ENCODE measurements around the gene STK33. TPM values are rescaled to one million over a fixed set of nuclear protein-coding genes. Genes with fewer than 3 reads are reported as not detected.

The STK33 gene
- total and polyA plus RNA-seq, 12 donors = 6.9 to 37.9 (median 30.1) TPM

DNA sequence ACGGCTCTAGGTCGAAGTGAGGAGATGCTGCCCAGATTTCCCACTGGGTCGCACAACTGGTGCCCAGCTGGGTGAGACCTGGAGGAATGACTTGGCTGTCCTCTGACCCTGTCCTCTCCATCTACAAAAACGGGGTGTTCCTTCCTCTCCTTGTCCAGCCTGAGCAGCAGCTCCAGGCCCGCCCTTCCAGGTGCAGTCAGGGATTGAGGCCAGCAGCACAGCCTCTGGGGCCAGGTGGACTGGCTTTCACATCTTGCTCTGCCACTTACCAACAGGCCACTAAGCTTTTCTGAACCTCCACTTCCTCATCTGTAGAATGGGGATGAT, 238.6 kb downstream of the STK33 start:
- H3K4me3 ChIP-seq = no peak overlapping the region
- 84 to 87% methylated on average over 5 of the region's 5 CpGs for WGBS, 2 donors
- H3K4me1 ChIP-seq = peaks cover 0 to 4% (median 0%) of the 10 kb centered on the region in 9 donors
- no peaks in the 10 kb centered on the region for H3K9me3 ChIP-seq
- H3K36me3 ChIP-seq = no peaks in the 10 kb centered on the region
- intact Hi-C loops (cut with DNase I) = no loop called here
- H3K27me3 ChIP-seq = peaks cover 0 to 16% (median 6%) of the 10 kb centered on the region in 7 donors
- DNase-seq (no peak), ATAC-seq (no peak)
- no peak overlapping the region for H3K27ac ChIP-seq
- no peak for TF ChIP-seq CTCF (IDR thresholded peaks at IDR 0.05)

- Histone ChIP-seq H3K27ac (no peak overlapping the region), H3K4me3 (no peak overlapping the region)
Observed at GRCh38 chr11:8354622-8355415, 239.2 kb downstream of the STK33 start.

DNA sequence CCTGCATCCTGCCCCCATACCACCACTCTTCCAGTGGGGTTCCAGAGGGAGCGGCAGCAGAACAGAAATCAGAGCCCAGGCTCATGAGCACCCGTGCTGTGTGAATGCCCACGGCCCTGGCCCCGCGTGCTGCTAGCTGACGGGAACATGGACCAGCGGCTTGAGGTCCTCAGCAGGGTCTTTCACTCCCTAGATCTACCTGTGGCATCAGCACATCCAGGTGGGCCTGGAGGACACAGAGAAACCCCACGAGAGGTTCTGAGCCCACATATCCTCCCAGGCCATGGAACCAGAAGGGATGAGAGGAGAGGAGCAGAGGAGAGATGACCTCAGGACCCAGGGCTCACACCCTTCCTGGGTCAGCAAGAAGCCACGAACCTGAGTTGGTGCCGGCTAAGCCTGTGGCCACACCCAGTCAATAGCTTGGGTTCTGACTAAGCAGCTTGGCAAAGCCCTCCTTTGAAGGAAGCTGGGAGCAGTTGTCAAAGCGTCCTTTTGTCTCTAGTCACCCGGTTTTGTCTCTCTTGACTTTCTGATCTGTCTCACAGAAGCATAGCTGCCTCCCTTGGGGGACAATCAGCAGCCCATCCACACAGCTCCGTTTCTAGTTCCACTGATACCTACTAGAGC, 241.0 kb downstream of the STK33 start:
- TF ChIP-seq CTCF (IDR thresholded peaks at IDR 0.05) = no peak
- Histone ChIP-seq H3K4me1 (peaks cover 0 to 4% (median 0%) of the 10 kb centered on the region in 9 donors), H3K36me3 (no peaks in the 10 kb centered on the region), H3K27ac (no peak overlapping the region), H3K27me3 (peaks cover 0 to 16% (median 6%) of the 10 kb centered on the region in 7 donors), H3K9me3 (no peaks in the 10 kb centered on the region), H3K4me3 (no peak overlapping the region)
- no peak for ATAC-seq
- no peak for DNase-seq
- intact Hi-C loops (cut with DNase I) = no loop called here
- 78 to 81% methylated on average over 13 of the region's 13 CpGs for WGBS, 2 donors

More at GRCh38 chr11:8354622-8355415, 239.2 kb downstream of the STK33 start:
- Histone ChIP-seq H3K27me3 (peaks cover 0 to 16% (median 6%) of the 10 kb centered on the region in 7 donors), H3K9me3 (no peaks in the 10 kb centered on the region), H3K4me1 (peaks cover 0 to 4% (median 0%) of the 10 kb centered on the region in 9 donors), H3K36me3 (no peaks in the 10 kb centered on the region)
- intact Hi-C loops (cut with DNase I) = no loop called here
- TF ChIP-seq CTCF (IDR thresholded peaks at IDR 0.05) = peak in 2 of 9 donors; percentile 11 to 17
- WGBS, 2 donors = 38 to 40% methylated on average over 16 of the region's 16 CpGs
- ATAC-seq = peak in 1 of 8 donors; percentile 23
- DNase-seq = no peak

- Histone ChIP-seq H3K9me3 (no peaks in the 10 kb centered on the region), H3K27me3 (peaks cover 0 to 16% (median 6%) of the 10 kb centered on the region in 7 donors), H3K36me3 (no peaks in the 10 kb centered on the region), H3K4me1 (peaks cover 0 to 4% (median 0%) of the 10 kb centered on the region in 9 donors), H3K27ac (no peak overlapping the region), H3K4me3 (no peak overlapping the region)
- ATAC-seq = no peak
- 88 to 94% methylated on average over 4 of the region's 4 CpGs for WGBS, 2 donors
- DNase-seq = no peak
- TF ChIP-seq CTCF (IDR thresholded peaks at IDR 0.05) = no peak
- intact Hi-C loops (cut with DNase I) = no loop called here
Observed at GRCh38 chr11:8352103-8352875, 241.7 kb downstream of the STK33 start.

Measured in heart right ventricle (tissue), 16 donors.